Testis (tissue), 2 donors: ENCODE measurements around the gene RAI1.
"Not testable (repeated sequence)": the region's sequence is repeated elsewhere in the genome, so short reads cannot be mapped to it uniquely, and the experiment has no call there.

Experiments used
- POLR2A ChIP-seq: fragments of 450-650 bp; IDR thresholded peaks from one replicate; pipeline ENCODE4 v1.6.1; 2017; ENCODE audit warnings: antibody characterized with exemption, mild to moderate bottlenecking, moderate library complexity
- TF ChIP-seq, protein P1 (sequence below), 3 experiments: fragments of 450-650 bp in 2 of 3; fragments of 200-600 bp in 1 of 3; sonication (generic) in 1 of 3; IDR thresholded peaks; one replicate each; pipeline ENCODE4 v1.5.1; 2016 to 2019; ENCODE audit warnings: antibody characterized with exemption in 3 of 3, mild to moderate bottlenecking in 2 of 3, moderate library complexity in 1 of 3

DNA sequence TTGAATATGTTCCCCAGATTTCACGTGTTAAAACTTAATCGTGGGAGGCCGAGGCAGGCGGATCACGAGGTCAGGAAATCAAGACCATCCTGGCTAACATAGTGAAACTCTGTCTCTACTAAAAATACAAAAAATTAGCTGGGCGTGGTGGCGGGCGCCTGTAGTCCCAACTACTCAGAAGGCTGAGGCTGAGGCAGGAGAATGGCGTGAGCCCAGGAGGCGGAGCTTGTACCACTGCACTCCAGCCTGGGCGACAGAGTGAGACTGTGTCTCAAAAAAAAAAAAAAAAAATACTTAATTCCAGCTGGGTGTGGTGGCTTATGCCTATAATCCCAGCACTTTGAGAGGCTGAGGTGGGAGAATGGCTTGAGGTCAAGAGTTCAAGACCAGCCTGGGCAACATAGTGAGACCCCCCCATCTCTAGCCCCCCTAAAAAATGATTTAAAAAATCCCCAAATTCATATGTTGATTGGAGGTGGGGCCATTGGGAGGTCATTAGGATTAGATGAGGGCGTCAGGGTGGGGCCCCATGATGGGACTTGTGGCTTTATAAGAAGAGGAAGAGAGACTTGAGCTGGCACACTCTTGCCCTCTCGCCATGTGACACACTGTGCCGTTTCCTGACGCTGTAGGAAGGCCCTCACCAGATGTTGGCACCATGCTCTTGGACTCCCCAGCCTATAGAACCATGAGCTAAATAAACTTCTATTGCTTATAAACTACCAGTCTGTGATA is 45.6 kb upstream of the RAI1 start:
- TF ChIP-seq, protein P1, sequence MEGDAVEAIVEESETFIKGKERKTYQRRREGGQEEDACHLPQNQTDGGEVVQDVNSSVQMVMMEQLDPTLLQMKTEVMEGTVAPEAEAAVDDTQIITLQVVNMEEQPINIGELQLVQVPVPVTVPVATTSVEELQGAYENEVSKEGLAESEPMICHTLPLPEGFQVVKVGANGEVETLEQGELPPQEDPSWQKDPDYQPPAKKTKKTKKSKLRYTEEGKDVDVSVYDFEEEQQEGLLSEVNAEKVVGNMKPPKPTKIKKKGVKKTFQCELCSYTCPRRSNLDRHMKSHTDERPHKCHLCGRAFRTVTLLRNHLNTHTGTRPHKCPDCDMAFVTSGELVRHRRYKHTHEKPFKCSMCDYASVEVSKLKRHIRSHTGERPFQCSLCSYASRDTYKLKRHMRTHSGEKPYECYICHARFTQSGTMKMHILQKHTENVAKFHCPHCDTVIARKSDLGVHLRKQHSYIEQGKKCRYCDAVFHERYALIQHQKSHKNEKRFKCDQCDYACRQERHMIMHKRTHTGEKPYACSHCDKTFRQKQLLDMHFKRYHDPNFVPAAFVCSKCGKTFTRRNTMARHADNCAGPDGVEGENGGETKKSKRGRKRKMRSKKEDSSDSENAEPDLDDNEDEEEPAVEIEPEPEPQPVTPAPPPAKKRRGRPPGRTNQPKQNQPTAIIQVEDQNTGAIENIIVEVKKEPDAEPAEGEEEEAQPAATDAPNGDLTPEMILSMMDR (IDR thresholded peaks at IDR 0.05), result not testable (repeated sequence)
- not testable (repeated sequence) for TF ChIP-seq POLR2A
